ENCODE results near the gene NPAS2. TPM values are rescaled to one million over a fixed set of nuclear protein-coding genes. Genes with fewer than 3 reads are reported as not detected.

Gene NPAS2
- polyA plus RNA-seq, 1 experiment = 13.5 TPM

DNA sequence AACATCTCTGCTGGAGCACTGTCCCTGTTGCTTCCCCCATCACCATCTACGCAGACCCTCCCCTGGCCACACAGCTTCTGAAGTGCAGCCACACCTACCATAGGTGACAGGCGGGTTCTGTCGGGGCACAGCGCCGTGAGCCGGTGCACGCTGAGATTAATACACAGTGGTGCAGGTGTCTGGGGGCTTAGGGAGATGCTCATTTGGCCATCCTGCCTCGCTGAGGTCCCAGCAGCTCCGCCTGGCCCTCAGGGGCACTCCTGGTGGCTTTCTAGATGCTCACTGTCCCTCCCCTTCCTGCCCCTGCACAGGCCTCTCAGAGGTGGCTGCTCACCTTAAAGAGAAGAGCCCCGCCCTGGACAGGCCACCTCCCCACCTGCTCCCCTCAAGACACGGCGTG is 163.3 kb downstream of the NPAS2 start:
- Histone ChIP-seq H3K9me3 (ENCODE audit: control insufficient read depth, insufficient read depth, low read length) (no peaks in the 10 kb centered on the region), H3K27ac (ENCODE audit: low read depth, low read length) (no peak overlapping the region), H3K4me3 (ENCODE audit: low read depth, low read length) (no peak overlapping the region), H3K27me3 (ENCODE audit: control insufficient read depth, insufficient read depth, low read length) (no peaks in the 10 kb centered on the region)
- TF ChIP-seq, protein P1, sequence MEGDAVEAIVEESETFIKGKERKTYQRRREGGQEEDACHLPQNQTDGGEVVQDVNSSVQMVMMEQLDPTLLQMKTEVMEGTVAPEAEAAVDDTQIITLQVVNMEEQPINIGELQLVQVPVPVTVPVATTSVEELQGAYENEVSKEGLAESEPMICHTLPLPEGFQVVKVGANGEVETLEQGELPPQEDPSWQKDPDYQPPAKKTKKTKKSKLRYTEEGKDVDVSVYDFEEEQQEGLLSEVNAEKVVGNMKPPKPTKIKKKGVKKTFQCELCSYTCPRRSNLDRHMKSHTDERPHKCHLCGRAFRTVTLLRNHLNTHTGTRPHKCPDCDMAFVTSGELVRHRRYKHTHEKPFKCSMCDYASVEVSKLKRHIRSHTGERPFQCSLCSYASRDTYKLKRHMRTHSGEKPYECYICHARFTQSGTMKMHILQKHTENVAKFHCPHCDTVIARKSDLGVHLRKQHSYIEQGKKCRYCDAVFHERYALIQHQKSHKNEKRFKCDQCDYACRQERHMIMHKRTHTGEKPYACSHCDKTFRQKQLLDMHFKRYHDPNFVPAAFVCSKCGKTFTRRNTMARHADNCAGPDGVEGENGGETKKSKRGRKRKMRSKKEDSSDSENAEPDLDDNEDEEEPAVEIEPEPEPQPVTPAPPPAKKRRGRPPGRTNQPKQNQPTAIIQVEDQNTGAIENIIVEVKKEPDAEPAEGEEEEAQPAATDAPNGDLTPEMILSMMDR (IDR thresholded peaks at IDR 0.05; ENCODE audit: low read depth, low read length) = no peak
- no peak for DNase-seq (ENCODE audit: low read depth, low spot score)
- ChIA-PET POLR2A (no interaction called here), CTCF (interaction anchor here (1.8 to 2.4 kb wide), 2 partner anchors 252 to 380 kb away, joined by 4 to 22 read pairs; no protein-coding TSS in a partner anchor)

DNA sequence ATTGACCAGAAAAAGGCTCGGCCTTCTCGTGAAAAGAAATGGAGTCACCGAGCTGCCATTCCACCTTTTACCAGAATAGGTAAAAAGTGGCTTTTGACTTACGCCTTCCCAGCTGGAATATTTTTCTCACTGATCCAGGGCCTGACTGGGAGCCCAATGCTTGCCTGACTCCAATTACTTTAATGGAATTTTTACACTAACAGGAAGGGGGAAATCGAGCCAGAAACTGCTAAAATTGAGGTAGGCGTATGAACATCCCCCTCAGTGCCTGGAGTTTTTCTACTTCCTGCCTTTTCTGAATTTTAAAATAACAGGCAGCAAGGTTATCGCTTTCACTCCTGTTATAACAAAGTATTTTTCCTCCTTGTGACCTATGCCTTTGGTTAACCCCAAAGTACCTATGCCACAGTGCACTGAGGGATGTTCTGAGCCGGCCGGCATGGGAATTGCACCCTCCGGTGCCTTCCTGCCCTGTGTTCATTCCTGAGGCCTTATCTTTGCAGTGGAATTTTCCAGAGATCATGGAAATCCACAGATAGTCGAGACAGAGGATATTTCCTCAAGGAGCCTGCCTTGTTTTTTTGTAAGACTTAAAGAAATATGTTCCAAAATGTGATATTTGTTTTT is 163.9 kb downstream of the NPAS2 start:
- Histone ChIP-seq H3K27me3 (ENCODE audit: control insufficient read depth, insufficient read depth, low read length) (no peaks in the 10 kb centered on the region), H3K9me3 (ENCODE audit: control insufficient read depth, insufficient read depth, low read length) (no peaks in the 10 kb centered on the region), H3K27ac (ENCODE audit: low read depth, low read length) (no peak overlapping the region), H3K4me3 (ENCODE audit: low read depth, low read length) (no peak overlapping the region)
- POLR2A ChIA-PET = no interaction called here
- DNase-seq (ENCODE audit: low read depth, low spot score) = no peak
- TF ChIP-seq, protein P1 (IDR thresholded peaks at IDR 0.05; ENCODE audit: low read depth, low read length) = no peak
- CTCF ChIA-PET = interaction anchor here (1.8 to 2.4 kb wide), 2 partner anchors 253 to 380 kb away, joined by 4 to 22 read pairs; no protein-coding TSS in a partner anchor

DNA sequence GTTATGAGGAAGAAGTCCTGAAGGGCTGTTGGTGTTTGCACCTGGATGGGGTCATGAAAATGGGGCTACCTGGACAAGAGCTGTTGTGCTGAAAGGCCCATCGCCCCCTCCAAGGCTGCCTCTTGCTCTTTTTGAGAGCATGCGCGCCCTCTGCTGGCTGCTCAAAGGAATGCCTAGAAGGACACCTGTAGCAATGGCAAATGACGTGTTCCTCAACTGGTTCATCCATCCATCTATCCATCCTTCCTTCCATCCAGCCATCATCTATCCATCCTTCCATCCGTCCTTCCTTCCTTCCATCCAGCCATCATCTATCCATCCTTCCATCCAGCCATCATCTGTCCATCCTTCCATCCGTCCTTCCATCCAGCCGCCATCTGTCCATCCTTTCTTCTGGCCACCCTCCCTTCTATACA is 165.0 kb downstream of the NPAS2 start:
- Histone ChIP-seq H3K27me3 (ENCODE audit: control insufficient read depth, insufficient read depth, low read length) (no peaks in the 10 kb centered on the region), H3K4me3 (ENCODE audit: low read depth, low read length) (no peak overlapping the region), H3K9me3 (ENCODE audit: control insufficient read depth, insufficient read depth, low read length) (no peaks in the 10 kb centered on the region), H3K27ac (ENCODE audit: low read depth, low read length) (no peak overlapping the region)
- POLR2A ChIA-PET = no interaction called here
- CTCF ChIA-PET = interaction anchor here (0.7 to 4.1 kb wide), 12 partner anchors 9 to 388 kb away, joined by 3 to 120 read pairs (median 3); no protein-coding TSS in a partner anchor
- DNase-seq (ENCODE audit: low read depth, low spot score) = peak; percentile 44
- TF ChIP-seq, protein P1 (IDR thresholded peaks at IDR 0.05; ENCODE audit: low read depth, low read length) = peak; percentile 93

DNA sequence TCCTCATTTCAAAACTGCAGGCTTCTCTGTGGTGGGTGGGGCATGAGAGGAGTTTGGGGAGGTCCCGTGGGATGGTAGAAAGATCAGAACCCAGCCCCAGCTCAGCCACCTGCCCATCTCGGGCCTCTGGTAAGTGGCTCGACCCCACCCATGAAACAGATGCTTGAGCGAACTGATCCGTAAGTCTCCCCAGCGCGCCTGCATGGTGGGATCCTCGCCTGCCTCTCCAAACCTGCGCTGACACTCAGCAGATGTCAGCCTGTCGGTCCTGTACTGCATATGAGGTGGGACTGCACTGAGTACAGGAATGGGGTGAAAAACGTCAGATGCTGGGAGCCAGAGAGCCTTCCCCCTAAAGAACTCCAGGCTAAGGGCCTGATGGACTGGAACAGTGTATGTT is 166.2 kb downstream of the NPAS2 start:
- no peak for DNase-seq (ENCODE audit: low read depth, low spot score)
- POLR2A ChIA-PET = interaction anchor here (0.8 kb wide), 1 partner anchor 16 kb away, joined by 4 read pairs; the partner anchor contains the start of gene RPL31
- Histone ChIP-seq H3K27ac (ENCODE audit: low read depth, low read length) (no peak overlapping the region), H3K27me3 (ENCODE audit: control insufficient read depth, insufficient read depth, low read length) (no peaks in the 10 kb centered on the region), H3K4me3 (ENCODE audit: low read depth, low read length) (no peak overlapping the region), H3K9me3 (ENCODE audit: control insufficient read depth, insufficient read depth, low read length) (no peaks in the 10 kb centered on the region)
- CTCF ChIA-PET = interaction anchor here (0.8 to 4.1 kb wide), 11 partner anchors 13 to 382 kb away, joined by 3 to 120 read pairs (median 3); partner anchors contain the start of gene RPL31
- TF ChIP-seq, protein P1 (IDR thresholded peaks at IDR 0.05; ENCODE audit: low read depth, low read length) = no peak

DNA sequence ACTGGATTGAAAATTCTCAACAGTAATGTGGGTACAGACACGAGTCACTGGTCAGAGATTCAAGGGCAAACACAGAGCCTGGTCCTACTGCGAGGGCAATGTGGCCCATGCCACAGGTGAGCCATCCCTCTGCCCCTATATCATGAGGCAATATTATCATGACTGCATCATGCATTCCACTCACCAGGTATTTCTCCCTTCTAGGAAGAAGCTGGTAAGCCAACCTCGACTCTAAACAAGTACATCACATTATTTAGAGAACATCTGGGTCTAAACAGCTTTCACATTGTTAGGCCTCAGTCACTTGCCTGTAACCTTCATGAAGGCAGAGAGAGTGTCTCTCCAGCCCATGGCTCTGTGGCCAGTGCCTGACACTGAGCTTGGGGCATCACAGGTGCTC is 167.6 kb downstream of the NPAS2 start:
- TF ChIP-seq, protein P1 (IDR thresholded peaks at IDR 0.05; ENCODE audit: low read depth, low read length) = no peak
- DNase-seq (ENCODE audit: low read depth, low spot score) = no peak
- CTCF ChIA-PET = interaction anchor here (2.0 to 4.1 kb wide), 3 partner anchors 257 to 381 kb away, joined by 5 to 120 read pairs (median 20); no protein-coding TSS in a partner anchor

More for the DNA sequence above, 167.6 kb downstream of the NPAS2 start:
- POLR2A ChIA-PET = no interaction called here
- no peak overlapping the region for H3K27ac ChIP-seq (ENCODE audit: low read depth, low read length)
- H3K27me3 ChIP-seq (ENCODE audit: control insufficient read depth, insufficient read depth, low read length) = no peaks in the 10 kb centered on the region
- H3K9me3 ChIP-seq (ENCODE audit: control insufficient read depth, insufficient read depth, low read length) = no peaks in the 10 kb centered on the region
- no peak overlapping the region for H3K4me3 ChIP-seq (ENCODE audit: low read depth, low read length)

All from AG04450 (cell line).